GM23248 (cell line): ENCODE results near the gene NUBP1.

Source experiments
- EZH2 ChIP-seq: fragments of 200-600 bp; sonication (generic); IDR thresholded peaks from 2 replicates; pipeline ENCODE4 v1.6.1; 2018; ENCODE audit warnings: antibody characterized with exemption, mild to moderate bottlenecking; ENCODE audit not compliant: insufficient read depth, poor library complexity, severe bottlenecking
- EZH2phosphoT487 ChIP-seq: fragments of 200-600 bp; sonication (generic); IDR thresholded peaks from 2 replicates; pipeline ENCODE4 v1.6.1; 2018; ENCODE audit warnings: antibody characterized with exemption, moderate library complexity, mild to moderate bottlenecking, low read depth; ENCODE audit not compliant: insufficient read depth

- TF ChIP-seq EZH2: no peak
- TF ChIP-seq EZH2phosphoT487: no peak
Measured at GRCh38 chr16:10809706-10810105, 66.1 kb downstream of the NUBP1 start.
